ENCODE results near the gene PRKCB. TPM values are rescaled to one million over a fixed set of nuclear protein-coding genes. Genes with fewer than 3 reads are reported as not detected.

The PRKCB gene
- total RNA-seq, 4 donors from 2014 or later: 7.0 to 88.3 (median 15.9) TPM

GRCh38 chr16:24258791-24259190 is 423.0 kb downstream of the PRKCB start:
- no peak for TF ChIP-seq CTCF (IDR thresholded peaks at IDR 0.05)
- Histone ChIP-seq H3K4me1 (no peaks in the 10 kb centered on the region), H3K4me3 (no peak overlapping the region), H3K27ac (no peak overlapping the region), H3K36me3 (no peaks in the 10 kb centered on the region), H3K9me3 (no peaks in the 10 kb centered on the region), H3K27me3 (no peaks in the 10 kb centered on the region)
- DNase-seq: no peak

GRCh38 chr16:24262816-24263215 is 427.0 kb downstream of the PRKCB start:
- Histone ChIP-seq H3K4me3 (no peak overlapping the region), H3K27me3 (no peaks in the 10 kb centered on the region), H3K27ac (no peak overlapping the region), H3K4me1 (no peaks in the 10 kb centered on the region), H3K36me3 (no peaks in the 10 kb centered on the region), H3K9me3 (no peaks in the 10 kb centered on the region)
- no peak for DNase-seq
- no peak for TF ChIP-seq CTCF (IDR thresholded peaks at IDR 0.05)
- no peak for TF ChIP-seq POLR2A (IDR thresholded peaks at IDR 0.05)

Small RNAs within 50 kb of the gene (small RNA-seq; reads per million reads assigned to genes)
- gene MIR1273H: 0 to 0.06 reads per million in 2 donors

Other genes with a start within 250 kb of the PRKCB start
- 100 to 1,000 TPM in 1 of 4 donors, 10 to 100 TPM in 3; 49.4 to 115 (median 92.8) TPM for gene NDUFAB1, start 239.7 kb upstream of the PRKCB start, total RNA-seq
- gene PALB2, start 194.7 kb upstream of the PRKCB start, total RNA-seq: 10 to 100 TPM; 15.6 to 27.8 (median 19.3) TPM
- gene DCTN5, start 194.5 kb upstream of the PRKCB start, total RNA-seq: 10 to 100 TPM; 14.9 to 58.0 (median 39.2) TPM
- gene PLK1, start 157.1 kb upstream of the PRKCB start, total RNA-seq: 10 to 100 TPM; 10.9 to 40.4 (median 11.9) TPM
- gene ERN2, start 122.8 kb upstream of the PRKCB start, total RNA-seq: 100 to 1,000 TPM in 2 of 4 donors, 10 to 100 TPM in 2; 70.1 to 149 (median 92.3) TPM
- gene CHP2, start 81.0 kb upstream of the PRKCB start, total RNA-seq: 100 to 1,000 TPM in 3 of 4 donors, 10 to 100 TPM in 1; 85.0 to 257 (median 166) TPM